Stimulated activated CD4-positive, alpha-beta T cell treated with anti-CD3 and anti-CD28 coated beads, Interleukin-15, amount 100 ng/mL, for 24 hours (primary cell): Measurements from ENCODE around the gene NUDT4.
A peak's percentile ranks its signal among the peaks of the same experiment; 100 is the strongest.
"Not testable (repeated sequence)": the region's sequence is repeated elsewhere in the genome, so short reads cannot be mapped to it uniquely, and the experiment has no call there.

Experiments used
- DNase-seq: peaks from one replicate; pipeline ENCODE4 v3.0.0-alpha.2; 2020

The NUDT4 gene

GRCh38 chr12:93402333-93403311 is 24.9 kb downstream of the NUDT4 start:
- peak; percentile 51 for DNase-seq

- DNase-seq = no peak
Observed at GRCh38 chr12:93403988-93404803, 26.5 kb downstream of the NUDT4 start.

- no peak for DNase-seq
Observed at GRCh38 chr12:93404961-93405849, 27.5 kb downstream of the NUDT4 start.

DNA sequence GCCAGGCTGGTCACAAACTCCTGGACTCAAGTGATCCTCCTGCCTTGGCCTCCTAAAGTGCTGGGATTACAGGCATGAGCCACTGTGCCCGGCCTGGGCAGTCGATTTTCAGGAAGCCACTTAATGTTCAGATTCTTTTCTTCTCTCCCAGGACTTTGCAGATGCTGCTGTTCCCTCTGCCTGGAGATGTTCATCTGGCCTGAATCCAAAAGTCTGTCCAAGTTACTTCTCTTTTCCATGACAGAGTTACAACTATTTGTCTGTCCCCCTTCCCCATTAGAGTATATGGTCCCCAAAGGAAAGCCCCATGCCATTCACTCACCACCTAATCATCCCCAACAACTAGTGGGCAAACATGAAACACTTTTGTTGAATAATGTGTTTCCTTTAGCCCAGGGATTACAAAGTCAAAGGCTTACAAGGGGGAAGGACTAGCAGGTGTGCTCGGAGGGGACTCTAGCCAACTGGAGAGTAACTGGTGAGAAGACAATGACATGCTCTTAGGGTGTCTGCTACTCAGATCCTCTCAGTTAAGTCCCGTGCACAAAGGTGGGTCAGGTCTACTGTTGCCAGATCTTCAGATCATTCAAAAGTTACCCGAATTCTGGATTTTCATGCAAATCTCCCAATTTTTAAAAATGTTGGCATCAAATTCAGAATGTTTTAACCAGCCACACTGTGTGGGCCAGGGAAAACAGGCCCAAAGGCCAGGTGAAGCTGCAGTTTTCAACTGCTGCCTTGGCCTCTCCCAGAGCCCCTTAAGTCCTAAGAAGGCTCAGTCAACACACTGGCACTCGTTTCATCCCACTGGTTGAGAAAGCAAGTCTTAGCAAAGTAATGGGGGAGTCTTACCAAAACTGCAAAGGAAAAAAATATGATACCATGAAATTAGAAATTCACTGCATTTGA is 29.6 kb downstream of the NUDT4 start:
- no peak for DNase-seq

- DNase-seq = no peak
Observed at GRCh38 chr12:93407963-93408283, 30.2 kb downstream of the NUDT4 start.

DNA sequence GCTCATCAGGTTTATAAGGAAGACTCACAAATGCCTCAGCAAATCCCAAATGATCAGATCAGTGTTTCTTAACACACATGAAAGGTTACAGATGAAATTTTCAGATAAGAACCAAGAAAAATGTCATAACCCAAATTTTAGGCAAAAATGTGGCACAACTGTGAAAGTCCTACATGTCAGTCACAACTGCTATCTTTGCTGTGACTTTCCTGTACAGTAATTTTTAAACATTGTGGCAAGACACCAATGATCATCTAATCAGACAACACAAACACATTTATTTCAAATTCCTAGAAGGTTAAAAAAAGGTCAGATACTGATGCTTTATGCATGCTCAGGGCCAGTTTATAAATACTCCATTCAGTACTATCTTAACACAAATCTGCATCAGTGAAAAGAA is 31.1 kb downstream of the NUDT4 start:
- no peak for DNase-seq

DNA sequence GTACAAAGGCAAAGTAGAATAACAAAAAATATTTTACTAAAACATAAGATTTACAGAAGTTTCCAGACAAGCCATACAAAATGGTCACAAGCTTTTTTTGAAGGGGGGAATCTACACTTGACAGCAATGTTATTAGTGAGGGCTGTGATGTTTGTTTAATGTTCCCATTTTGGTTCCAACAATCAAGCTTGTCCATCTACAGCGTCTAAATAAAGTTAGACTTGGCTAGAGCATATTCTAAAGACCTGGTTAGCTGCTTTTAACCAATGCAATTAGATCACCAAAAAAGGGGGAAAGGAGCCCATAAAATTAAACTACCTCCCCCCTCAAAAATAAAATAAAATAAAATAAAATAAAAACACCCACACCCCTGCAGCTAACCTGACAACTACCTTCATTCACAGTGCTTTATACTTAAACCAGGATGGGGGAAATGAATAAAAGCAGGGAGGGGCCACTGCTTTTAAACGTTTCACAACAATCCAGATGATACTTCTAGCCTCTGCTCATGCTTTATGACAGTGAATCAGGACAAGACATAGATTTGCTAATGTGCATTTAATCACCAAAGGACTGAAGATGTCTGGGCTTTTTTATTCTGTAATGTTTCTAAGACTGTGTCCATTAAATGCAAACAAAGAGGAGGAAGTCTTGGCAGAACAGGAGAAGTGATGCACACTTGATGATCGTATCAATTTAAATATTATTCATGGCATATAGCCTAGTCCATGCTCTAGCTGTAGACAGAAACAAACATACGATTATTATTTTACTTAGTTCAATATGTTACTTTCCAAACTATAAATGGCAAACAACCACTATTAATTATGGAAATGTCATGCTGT is 31.8 kb downstream of the NUDT4 start:
- DNase-seq = not testable (repeated sequence)

GRCh38 chr12:93411060-93411459 is 33.3 kb downstream of the NUDT4 start:
- not testable (repeated sequence) for DNase-seq

DNA sequence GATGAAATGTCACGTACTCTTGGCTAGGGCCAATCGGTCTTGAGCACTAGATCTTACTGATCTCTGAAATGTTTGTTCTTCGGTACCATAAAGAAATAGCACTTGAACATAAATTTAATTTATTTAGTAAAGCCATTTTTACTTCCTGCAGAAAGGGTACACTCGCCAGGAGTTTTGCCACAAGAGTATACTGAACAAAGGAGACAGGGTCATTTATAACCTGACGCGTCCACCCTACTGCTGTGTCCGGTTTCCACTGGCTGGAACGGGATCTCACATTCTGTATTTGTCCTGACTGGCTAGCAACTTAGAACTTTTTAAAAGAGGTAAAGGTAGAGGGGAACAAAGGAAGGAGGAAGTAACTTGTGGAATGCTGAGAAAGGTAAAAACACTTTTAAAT is 34.7 kb downstream of the NUDT4 start:
- DNase-seq = not testable (repeated sequence)

DNA sequence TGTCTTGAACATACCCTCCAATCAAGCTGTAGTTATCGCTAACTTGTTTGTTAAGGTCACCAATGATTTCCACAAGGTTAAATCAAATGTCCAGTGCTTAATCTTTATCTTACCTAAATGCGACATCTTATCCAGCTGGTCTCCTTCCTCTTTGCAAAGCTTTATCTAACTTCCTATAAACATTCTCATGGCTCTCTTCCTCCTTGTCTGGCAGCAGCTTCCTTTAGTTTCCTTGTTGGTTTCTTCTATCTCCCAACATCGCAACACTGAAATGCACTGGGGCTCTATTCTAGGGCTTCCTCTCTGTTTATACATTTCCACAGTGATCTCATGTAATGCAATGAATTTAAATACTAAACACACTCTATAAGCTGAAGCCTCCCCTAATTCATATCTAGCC is 35.3 kb downstream of the NUDT4 start:
- DNase-seq = no peak

DNA sequence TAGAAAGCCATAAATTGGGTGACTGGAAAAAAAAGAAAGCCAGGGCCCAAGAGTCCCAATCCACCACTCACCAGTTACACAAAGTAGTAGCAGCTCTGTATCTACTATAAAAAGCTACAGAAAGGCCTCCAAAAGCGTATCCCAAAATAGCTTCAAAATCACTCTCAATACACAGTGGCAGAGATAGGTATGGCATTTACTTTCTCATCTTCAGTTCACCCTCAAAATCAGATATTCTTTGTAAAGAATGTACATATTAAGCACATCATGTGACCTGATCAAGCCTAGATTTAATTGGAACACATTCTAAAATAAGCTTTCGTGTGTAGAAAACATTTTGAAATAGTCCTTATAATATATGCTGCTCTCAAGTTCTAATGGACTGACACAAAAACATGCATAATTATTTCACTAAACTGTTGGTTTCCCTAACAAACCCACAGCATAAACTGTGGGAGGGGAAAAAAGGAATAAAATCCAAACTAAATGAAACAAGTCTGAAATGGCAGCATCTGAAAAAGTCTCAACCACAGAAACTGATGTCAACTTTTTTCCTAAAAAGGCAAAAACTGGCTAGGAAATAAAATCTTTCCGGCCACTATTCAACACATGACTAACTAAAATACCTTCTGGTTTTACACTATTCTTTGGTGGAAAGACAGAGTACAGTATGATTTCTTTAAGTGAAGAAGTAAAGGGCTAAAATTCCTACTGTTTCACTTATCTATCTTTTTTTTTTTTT is 38.2 kb downstream of the NUDT4 start:
- no peak for DNase-seq

- no peak for DNase-seq
Observed at GRCh38 chr12:93417967-93418480, 40.3 kb downstream of the NUDT4 start.

DNA sequence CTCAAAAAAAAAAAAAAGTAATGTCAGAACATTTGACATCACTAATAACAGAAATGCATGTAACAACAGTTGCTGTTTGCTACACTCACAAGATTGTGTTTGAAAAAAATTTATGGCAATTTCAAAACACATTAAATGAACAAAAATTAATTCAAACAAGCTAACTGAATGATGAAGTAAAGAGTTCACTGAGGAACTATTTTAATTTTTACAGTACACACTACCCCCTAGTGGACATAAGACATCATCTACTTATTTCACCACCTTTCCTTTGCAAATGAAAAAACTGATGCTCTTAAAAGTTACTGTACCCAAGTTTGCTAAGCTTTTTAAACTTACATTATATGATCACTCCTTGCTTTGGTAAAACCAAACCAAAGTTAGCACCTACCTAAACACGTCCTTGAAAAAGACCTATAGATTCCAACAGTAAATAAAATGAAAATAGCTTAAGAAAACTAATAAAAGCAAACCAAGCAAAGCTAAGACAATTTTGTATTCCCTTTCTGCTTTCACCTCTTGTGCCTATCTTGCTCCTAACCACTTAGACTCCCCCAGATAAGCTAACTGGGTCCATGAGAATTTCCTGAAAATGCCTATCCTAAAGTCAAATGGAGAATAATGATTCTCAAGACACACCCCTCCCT is 41.8 kb downstream of the NUDT4 start:
- no peak for DNase-seq

DNA sequence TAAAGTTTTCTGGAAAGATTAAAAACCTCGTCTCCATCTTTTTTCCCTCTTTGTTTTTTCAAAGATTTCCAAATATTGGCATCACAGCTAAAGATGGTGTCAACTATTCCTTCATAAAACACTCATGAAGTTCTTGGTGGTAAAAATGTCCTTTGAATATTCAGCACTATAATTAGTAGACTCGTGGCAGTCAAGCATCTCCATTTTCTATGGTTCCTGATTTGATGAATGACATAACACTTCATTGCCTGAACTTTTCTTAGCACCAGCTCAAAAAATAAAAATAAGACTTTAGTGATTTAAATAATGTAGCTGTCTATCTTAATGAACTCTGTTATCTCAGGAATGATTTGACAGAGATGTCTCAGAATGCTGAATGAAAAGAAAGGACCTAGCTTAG is 44.3 kb downstream of the NUDT4 start:
- DNase-seq = no peak

GRCh38 chr12:93425736-93426411 is 48.1 kb downstream of the NUDT4 start:
- DNase-seq = no peak

DNA sequence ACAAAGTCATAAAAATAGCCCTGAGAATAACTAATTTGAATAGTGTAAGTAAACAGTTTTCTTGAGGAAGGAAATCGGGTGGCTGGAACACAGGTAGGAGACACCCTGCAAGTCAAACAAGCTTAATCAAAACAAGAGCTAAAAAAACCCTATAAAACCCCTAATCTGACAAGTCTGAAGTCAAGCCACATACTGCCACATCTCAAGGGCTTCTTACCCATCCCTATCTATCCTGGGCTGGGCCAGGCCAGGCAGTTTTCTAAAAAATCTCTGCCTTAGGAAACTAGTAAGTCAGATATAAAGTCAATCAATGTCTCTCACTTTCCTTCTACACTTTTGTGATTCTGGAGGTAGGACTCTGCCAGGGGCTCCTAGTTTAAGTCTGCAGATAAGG is 48.7 kb downstream of the NUDT4 start:
- no peak for DNase-seq

DNA sequence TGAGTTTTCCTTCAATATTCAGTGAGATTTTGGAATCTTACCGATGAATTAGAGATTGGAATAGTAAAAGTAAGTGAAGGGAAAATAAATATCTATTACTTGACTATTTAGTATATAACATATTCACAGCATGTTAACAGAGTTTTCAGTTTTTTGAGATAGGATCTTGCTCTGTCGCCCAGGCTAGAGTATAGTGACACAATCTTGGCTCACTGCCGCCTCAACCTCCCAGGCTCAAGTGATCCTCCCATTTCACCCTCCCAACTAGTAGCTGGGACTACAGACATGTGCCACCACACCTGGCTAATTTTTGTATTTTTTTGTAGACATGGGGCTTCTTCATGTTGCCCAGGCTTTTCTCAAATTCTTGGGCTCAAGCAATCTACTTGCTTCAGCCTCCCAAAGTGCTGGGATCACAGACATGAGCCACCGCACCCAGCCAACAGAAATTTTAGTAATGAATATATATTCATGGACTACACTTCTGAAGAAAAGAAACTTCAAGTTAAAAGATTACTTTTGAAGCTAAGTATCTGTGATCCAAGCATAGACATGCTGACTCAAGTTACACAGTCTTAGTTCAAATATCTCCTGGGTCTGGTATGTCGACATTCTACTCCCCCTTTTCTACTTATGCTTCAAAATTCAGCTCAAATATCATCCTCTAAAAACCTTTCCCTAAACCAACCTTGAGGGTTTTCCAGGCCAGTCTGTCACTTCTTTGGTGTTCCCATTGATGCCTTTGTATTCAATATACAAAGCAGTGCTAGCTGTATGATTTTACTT is 50.2 kb downstream of the NUDT4 start:
- DNase-seq = no peak

GRCh38 chr12:93429448-93429847 is 51.7 kb downstream of the NUDT4 start:
- DNase-seq = no peak
